GM19438 (cell line): ENCODE measurements around the gene YOD1.
"Not testable (repeated sequence)": the region's sequence is repeated elsewhere in the genome, so short reads cannot be mapped to it uniquely, and the experiment has no call there.

Experiments
- ATAC-seq: cut with Tn5 transposase; IDR thresholded peaks from one replicate; pipeline ENCODE4 v1.9.1; 2021; ENCODE audit warnings: low read depth; ENCODE audit not compliant: unreplicated experiment

The YOD1 gene

DNA sequence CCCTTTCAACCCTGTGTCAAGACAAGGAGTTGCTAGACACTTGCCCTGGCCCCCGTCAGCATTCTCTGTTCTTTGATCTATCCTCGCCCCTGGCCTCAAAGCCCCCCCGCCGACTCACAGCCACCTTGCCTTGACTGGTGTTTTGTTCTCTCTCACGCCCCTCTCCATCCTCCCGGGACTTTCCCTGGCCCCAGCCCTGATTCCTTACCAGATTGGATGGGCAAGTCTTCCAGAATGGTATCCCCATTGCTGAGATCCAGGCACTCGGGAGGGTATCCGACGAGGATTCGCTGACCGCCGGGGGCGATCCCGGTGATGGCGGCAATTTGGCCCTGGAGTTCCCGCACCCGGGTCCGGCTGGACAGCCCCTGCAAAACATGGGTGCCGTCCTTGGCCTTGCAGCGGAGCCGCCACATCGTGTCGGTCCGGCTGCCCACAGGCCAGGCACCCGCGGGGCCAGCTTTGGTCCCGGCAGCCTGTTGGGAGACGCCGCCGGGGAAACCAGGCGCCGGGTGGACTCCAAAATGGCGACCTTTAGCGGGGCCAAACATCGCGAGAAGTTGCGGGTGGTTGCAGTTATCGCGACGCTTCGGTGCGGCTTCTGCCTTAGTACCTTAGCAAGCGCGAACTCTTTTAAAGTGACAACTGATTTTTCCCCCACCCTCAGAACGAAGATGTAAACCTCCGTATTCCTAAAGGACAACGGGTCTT is 373 bp downstream of the YOD1 start:
- peak; percentile 47 for ATAC-seq

DNA sequence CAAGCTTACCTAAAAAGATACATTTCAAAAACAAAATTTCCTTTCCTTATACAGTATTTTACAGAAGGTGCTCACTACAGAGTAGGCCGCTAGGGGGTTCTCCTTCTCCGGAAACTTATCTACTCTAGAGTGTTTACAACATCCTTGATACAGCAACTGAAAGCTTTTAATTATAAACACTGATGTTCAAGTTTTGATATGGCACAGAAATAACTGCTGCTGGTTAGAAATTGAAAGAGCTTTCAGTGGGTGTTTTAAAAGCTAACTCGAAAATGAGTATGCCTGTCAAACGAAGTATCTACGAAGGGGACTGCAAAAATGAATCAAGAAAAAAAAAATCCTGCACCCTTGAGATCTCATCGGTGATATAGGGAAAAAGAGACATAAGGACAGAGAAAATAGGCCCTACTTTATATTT is 1.0 kb downstream of the YOD1 start:
- ATAC-seq, result no peak

DNA sequence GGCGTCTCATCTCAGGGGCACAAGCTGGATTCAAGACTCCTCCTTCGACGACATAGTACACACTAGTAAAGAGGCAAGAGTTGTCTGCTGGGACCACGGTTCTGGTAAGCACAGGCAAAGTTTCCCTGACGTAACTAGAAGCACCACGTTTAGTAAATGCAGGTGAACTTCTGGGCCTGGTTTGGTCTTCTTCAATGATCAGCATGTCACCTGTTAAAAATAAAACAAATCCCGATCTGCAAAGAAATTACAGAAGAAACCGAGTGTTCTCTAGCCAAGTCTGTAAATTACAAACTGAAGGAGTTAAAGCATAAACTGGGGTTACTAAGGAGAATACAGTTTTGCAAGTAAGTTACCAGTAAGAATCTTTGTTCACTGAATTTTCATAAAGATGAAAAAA is 1.5 kb downstream of the YOD1 start:
- no peak for ATAC-seq

DNA sequence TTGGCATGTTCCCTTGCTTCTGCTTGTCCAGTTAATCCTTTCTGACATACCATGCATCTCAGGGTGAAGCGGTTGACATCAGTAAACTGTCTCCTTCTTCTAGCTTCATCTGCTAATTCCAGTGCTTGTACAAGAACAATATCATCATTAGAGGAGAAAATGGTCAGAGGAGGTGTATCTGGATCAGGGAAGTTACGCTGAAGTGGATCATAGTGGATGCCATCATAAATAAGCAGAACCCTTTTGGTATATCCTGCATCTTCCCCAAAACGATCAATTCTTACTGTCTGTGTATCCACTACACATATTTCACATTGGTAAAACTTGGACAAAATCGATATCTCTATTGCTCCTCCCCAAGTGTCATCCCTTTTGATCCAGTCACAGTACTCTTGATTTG is 2.0 kb downstream of the YOD1 start:
- no peak for ATAC-seq

DNA sequence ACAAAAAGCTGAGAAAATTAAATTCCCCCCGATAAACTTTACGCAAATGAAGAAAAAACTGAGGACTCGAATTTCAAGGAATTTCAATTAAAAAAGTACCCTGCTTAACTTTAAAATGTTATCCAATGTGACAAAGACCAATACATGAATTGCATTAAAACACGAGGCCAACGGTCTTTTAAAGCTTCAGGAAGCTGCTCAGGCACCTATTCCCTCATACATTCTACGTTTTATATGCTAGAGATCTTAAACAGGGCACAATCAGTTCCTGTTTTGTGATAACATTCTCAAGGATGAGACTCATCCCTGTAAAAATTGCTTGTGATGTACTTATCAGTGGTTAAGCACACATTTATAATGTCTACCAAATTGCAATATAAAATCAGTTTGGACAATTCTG is 3.0 kb downstream of the YOD1 start:
- no peak for ATAC-seq

DNA sequence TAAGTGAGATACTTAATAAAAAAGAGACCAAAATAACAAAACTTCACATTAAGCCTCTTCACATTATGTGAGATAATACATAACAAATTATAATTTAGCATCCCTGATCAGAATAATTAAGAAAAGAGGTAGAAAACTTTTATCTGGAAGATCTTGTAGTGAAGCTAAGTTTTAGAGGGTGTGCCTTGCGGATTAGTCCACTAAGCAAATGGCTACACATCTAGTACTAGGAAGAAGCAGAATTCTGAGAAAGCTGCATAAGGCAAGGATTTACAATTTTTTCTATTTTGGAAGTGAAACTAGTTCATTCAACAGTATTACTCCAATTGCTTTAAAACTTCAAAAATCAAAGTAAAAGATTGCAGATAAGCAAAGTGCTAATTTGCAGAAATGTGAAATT is 3.5 kb downstream of the YOD1 start:
- no peak for ATAC-seq

DNA sequence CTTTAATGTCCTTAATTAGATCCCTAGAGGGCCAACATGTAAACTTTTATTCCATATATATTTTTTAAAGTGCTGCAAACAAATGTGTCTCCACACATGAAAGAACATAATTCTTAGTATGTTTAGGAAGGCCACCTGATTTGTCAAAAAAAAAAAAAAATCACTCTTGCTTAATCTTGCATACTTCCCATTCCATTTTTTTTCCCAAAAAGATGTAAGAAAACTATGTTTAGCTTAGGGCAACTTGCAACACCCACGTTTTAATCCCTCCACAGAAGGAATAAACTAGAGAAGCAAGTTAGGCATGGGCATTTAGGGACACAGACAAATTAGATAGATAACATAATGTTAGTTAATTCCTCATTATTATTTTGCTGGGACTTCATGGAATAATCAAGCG is 5.6 kb downstream of the YOD1 start:
- no peak for ATAC-seq

DNA sequence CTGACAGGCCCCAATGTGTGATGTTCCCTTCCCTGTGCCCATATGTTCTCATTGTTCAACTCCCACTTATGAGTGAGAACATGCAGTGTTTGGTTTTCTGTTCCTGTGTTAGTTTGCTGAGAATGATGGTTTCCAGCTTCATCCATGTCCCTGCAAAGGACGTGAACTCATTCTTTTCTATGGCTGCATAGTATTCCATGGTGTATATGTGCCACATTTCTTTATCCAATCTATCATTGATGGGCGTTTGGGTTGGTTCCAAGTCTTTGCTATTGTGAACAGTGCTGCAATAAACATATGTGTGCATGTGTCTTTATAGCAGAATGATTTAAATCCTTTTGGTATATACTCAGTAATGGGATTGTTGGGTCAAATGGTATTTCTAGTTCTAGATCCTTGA is 9.6 kb downstream of the YOD1 start:
- not testable (repeated sequence) for ATAC-seq

DNA sequence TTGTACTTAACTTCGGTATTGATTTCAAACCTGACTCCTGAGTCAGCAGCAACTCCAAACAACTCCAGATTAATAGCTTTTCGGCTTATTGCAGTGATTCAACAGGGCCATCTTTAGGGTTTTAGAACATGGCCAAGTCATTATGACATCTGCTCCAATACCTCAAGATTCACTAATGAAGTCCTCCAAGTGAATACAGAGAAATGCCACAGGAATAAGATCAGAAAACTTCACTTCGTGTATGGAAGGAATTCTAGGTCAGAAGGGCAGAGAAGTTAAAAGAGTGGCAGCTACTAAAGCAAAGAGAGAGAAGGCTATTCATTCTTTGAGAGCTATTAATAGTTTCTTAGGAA is 10.9 kb downstream of the YOD1 start:
- no peak for ATAC-seq

DNA sequence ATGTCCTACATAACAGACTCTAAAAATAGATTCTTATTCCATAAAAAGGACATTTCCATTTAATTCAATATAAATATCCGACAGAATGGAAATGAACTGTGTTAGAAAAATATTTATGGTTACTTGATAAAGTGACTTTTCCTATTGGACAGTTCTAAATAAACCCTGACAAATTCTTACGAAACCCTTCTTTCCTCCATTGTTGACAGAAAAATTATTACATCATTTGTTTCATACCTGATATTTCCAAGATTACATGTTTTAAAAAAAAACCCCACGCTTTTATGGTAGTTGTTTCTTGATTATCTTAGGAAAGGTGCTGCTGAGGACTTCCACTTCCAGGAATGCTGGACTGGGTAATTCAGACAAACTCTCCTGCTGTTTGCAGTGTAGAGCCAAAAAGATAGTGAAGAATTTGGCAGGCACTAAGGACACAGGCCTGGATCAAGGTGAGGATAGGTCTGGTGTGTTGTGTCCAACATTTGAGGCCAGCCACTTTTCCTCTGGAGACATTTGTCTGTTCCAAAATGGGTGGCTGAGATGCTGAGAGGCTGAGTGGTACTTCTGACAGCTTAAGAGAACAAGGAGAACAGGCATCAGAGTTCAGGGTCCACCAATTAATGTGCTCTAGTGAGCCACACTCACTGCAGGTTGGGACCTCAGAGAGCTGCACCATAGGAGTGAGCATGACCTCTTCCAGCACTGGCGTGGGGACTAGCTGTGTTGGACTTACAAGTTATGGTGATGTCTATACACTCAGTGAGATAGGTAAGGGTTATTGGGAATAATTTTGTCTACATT is 11.4 kb downstream of the YOD1 start:
- ATAC-seq, result no peak

DNA sequence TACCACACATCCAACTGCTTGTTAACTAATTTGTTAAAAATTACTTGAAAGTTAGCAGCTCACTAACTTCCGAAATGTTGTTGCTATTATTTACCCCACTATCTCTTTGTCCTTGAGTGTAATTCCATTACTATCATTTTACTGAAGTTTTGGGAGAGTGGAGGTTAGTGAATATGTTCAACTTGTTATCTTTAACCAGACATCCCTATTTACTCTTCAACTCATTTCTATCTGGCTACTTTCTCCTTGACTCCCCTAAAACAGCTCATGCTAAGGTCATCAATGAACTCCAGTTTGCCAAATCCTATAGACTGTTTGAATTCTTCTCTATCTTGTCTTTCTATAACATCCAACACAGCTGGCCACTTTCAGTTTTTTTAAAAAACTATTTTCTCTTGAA is 14.1 kb downstream of the YOD1 start:
- no peak for ATAC-seq

DNA sequence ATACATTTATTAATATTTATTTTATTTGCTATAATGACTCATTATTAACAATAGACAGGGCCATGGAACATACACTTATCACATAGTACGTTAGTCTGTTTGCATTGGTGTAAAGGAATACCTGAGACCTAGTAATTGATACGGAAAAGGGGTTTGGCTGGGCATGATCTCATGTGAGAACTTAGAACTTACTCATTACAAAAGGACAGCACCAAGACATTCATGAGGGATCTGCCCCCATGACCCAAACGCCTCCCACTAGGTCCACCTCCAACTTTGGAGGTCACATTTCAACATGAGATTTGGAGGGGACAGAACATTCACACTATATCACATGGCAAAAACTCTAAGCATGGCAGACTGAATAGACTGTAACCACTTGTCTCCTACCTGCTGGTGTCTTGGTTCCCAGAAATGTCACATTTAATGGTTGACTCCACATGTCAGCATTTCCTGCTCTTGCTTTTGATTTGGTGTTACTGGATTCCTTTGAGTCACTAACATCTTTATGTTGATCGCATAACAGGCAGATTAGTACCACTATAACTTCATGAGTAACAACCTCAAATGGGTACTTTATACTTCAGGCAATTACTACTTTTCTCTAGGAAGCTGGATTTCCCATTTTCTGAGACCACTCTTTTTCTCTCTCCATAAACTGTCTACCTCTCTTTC is 15.0 kb downstream of the YOD1 start:
- ATAC-seq, result no peak

DNA sequence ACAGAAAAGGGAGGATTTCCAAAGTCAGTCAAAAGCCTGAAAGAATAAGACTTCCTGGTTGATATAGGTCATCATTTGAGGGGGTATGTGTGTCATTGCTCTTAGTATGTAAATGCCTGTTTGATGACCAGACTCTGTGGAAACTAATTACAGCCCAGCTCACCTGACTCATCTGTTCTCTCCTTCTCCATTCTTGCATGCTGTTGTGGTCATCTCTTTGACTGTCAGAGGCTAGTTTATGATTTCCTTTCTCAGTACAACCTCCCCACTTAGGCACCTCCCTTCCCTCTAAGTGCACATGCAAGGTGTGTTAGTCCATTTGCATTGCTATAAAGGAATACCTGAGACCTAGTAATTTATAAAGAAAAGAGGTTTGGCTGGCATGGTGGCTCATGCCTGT is 16.0 kb downstream of the YOD1 start:
- no peak for ATAC-seq

DNA sequence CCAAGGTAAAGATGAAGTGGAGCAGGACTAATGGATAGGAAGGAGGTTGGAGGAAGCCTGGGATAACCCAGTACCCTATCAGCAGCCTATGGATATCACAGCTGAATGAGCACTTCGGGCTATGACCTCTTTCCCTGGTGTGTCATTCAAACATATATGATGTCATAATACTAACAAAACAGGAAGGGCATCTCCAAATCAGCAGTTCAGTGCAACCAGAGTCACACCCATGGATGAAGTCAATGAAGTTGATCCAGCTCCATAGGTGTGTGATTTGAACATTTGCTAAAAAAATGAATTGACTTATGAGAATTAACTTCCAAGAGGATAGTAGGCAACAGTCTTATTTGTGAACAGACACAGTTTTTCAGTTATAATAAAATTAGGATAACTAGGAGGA is 16.8 kb downstream of the YOD1 start:
- ATAC-seq, result no peak

DNA sequence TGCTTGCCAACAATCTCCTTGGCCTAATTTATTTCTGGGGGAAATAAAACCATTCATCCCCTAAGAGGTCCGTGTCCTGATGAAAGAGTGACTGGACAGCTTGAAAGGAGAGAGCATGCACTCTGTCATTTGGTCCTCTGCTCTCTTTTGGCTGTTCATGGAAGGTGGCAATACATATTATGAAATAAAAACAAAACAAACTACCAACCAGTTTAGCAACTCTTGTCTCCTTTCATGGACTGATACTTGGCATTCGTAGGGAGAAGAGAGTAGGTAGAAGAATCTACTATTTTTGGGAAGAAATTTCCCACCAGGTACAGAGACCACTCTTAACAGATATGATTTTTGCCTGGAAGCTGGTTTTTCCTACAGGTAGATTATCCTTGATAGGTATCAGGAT is 17.7 kb downstream of the YOD1 start:
- ATAC-seq, result no peak

DNA sequence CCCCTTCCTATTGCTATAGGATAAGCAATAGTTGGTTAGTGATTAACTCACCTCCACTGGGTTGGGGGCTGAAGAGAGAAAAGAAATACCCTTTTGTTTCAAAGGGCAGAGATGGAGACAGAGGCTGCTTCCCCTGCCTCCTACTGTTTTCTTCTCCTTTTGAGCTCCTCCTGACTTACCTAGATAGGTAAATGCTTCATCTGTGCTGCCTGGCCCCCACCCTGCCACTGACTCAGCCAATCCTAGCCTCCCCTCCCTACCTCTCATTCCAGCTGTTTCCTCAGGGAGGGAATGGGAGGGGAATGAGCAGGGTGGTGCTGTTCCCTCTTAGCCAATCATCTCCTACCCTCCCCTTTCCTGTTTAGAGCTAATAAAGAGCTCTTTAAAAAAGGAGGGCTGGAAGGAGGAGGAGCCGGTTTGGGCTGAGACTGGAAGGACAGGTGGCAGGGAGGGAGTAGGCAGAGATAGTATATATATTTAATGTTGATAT is 18.4 kb downstream of the YOD1 start, which contains the start of gene C1orf116:
Gene C1orf116 (minus strand): TSS at position 229 of the 490 bp plus-strand sequence. CDS start 5,158 bp downstream, outside the sequence.
- ATAC-seq, result no peak

DNA sequence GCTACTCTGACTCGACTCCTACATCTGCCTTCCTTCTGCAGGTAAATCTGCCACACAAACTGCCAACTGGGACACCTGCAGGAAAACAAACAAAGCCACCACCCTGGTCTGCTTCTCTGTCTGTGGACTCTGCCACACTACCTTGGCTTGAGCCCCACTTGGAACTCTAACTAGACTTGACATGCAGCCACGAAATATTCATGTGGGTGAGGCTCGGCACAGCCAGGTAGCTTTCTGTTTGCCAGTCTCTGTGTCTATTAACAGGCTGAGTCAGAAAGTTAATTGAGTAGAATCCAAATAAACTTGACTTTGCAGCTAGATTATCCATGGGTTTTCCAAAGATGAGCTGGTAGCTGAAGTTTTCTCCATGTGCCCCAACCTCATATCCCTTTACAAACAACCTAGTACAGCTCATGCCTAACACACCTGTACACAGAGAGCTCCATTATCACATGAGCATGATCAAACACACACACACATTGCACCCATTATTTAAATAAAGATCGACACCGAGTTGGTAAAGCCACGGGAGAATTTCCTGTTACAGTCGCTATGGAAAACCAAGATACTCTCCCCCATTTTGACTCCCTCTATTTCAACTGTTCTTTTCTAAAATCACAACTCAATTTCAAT is 19.3 kb downstream of the YOD1 start:
- no peak for ATAC-seq

DNA sequence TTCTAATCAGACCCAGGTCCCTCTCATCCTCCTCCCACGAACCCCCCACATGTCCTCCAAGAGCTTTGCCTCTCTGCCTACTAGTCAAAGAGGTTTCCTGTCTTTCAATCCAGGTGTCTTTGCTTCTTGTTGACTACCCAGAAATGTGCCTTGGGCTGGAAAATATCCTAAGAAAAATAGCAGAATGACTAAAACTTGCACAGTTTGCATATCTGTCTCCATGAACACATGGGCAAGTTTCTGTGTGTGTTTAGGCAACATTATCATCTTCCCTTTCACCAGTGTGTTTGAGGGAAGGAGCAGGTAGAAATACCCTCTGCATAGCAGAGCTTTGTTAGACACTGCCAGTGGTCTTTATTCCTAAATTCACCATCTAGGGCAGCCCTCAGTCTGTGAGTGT is 20.0 kb downstream of the YOD1 start:
- ATAC-seq, result no peak

DNA sequence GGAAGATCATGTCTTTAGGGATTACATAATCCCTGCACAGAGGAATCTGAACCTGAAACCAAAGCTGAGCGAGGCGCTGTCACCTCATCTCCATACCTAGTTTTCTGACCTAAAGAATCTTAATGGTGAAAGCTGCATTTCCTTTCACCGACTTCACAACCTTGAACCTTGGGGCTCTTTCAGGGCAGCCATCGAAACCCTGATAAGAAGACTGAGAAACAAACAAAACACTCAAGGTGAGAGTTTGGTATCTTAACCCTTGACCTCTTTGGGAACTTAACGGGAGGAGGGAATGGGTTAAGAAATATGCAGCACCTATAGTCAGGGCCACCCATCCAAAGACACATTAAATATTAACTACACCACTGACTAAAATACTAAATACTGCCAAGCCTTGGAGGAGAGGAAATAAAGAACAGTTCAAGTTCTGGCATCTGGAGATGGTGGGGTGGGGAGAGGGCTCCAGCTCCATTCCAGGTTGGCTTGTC is 20.4 kb downstream of the YOD1 start:
- no peak for ATAC-seq

DNA sequence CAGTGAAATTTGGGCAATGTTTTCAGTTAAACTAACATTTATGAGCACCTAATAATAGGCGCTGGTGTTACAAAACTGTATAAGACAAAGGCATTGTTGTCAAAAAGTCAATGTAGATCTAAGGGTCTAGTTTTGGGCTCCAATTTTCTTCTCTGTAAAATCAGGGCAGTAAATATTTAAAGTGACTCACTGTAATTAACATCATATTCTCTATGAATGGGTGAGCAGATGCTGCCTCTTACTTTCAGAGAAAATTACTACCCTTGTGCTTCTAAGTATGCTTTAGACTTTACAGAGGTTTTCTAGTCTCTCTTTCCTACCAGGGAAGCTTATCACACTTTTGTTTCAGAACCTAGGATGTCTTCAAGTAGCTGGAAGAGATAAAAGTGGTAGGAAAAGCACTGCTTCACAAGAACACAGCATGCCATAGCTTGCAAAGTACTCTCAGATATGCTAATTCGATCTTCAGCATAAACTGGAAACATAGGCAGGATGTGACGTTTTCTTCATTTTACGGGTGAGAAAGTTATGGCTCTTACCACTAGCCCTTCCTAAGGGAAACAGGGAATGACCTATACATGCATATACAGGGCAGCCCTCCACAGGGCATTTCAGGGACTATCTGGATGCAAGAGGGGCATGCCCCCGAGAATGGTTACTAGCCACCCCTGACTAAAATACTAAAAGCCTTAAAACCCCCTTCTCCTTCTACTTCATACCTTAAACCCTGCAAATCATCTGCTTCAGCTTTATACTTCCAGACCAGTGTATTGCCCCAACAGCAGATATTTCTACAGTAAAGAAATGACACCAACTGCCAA is 21.1 kb downstream of the YOD1 start:
- ATAC-seq, result no peak
